Transverse colon (tissue), 4 donors: ENCODE results near the gene GK. TPM values are rescaled to one million over a fixed set of nuclear protein-coding genes. Genes with fewer than 3 reads are reported as not detected.
A peak's percentile ranks its signal among the peaks of the same experiment; 100 is the strongest.

Experiments used
- DNase-seq: peaks from one replicate; pipeline ENCODE4 v3.0.0-alpha.2; 2019
- H3K27ac ChIP-seq, 4 donors: fragments of 200-600 bp; sonication (generic); 2 replicates each; pipeline ENCODE4 v1.5.1; 2016 to 2018; ENCODE audit warnings: inconsistent platforms in 4 of 4
- H3K27me3 ChIP-seq: fragments of 200-600 bp; sonication (generic); 2 replicates; pipeline ENCODE4 v1.5.1; 2017; ENCODE audit warnings: inconsistent platforms
- H3K36me3 ChIP-seq, 4 donors: fragments of 200-600 bp; sonication (generic); 2 replicates each; pipeline ENCODE4 v1.5.1; 2017 to 2019; ENCODE audit warnings: inconsistent platforms in 4 of 4
- H3K4me1 ChIP-seq, 4 donors: fragments of 200-600 bp; sonication (generic); 2 replicates each; pipeline ENCODE4 v1.5.1; 2017 to 2020; ENCODE audit warnings: inconsistent platforms in 4 of 4
- H3K4me3 ChIP-seq, 4 donors: fragments of 200-600 bp; sonication (generic); 1 replicate in 1 of 4; 2 replicates in 3 of 4; pipeline versions ENCODE4 v1.5.1 to v1.6.1; 2017 to 2019; ENCODE audit warnings: inconsistent platforms in 4 of 4
- H3K9me3 ChIP-seq, 2 donors: fragments of 200-600 bp; sonication (generic); 2 replicates each; pipeline ENCODE4 v1.5.1; 2017 to 2019; ENCODE audit warnings: inconsistent platforms in 2 of 2
- EP300 ChIP-seq: sonication (generic); formaldehyde crosslinking; IDR thresholded peaks from one replicate; pipeline ENCODE4 v1.6.1; 2017; ENCODE audit warnings: antibody characterized with exemption, low read depth
- POLR2A ChIP-seq: fragments of 450-650 bp; IDR thresholded peaks from one replicate; pipeline ENCODE4 v1.6.1; 2016; ENCODE audit warnings: antibody characterized with exemption, mild to moderate bottlenecking, moderate library complexity
- POLR2AphosphoS5 ChIP-seq, 3 donors: sonication (generic); formaldehyde crosslinking; IDR thresholded peaks; one replicate each; pipeline ENCODE4 v1.6.1; 2016; ENCODE audit warnings: antibody characterized with exemption in 3 of 3
- WGBS, 2 donors: methylation state at CpG; one replicate each; pipeline ENCODE4 v1.1.5; 2018; ENCODE audit warnings: low coverage in 1 of 2; 5-methylcytosine and 5-hydroxymethylcytosine counted together
- in situ Hi-C, 4 donors: fragments of 200-750 bp; cut with MboI; loops; one replicate each; pipeline versions ENCODE4 v1.15.0 to v1.15.1; 2017; ENCODE audit warnings: low sequenced_read_pairs in 3 of 4, low pct_ligation_motif_present in 1 of 4, low pct_unique_long_range_greater_than_20kb in 1 of 4
- intact Hi-C: fragments of 100-400 bp; cut with DNase I; formaldehyde crosslinking; loops from one replicate; pipeline ENCODE4 v1.15.1; 2023; ENCODE audit warnings: low total_unique reads
- total RNA-seq, 4 donors: library from RNA; depleted of rRNA; stranded (reverse); fragments of >200 nt; gene quantifications; one replicate each; pipeline ENCODE4 v1.1.0, GENCODE V29; 2016
- TF ChIP-seq, protein P1 (sequence below), 5 experiments: fragments of 200-600 bp in 3 of 5; fragments of 450-650 bp in 2 of 5; sonication (generic) in 3 of 5; IDR thresholded peaks; 1 replicate in 2 of 5; 2 replicates in 3 of 5; pipeline ENCODE4 v1.5.1; 2016 to 2017; ENCODE audit warnings: antibody characterized with exemption in 5 of 5, inconsistent platforms in 3 of 5, mild to moderate bottlenecking in 2 of 5, moderate library complexity in 1 of 5

The GK gene
- total RNA-seq, 4 donors from 2014 or later: 2.2 to 30.2 (median 19.6) TPM

DNA sequence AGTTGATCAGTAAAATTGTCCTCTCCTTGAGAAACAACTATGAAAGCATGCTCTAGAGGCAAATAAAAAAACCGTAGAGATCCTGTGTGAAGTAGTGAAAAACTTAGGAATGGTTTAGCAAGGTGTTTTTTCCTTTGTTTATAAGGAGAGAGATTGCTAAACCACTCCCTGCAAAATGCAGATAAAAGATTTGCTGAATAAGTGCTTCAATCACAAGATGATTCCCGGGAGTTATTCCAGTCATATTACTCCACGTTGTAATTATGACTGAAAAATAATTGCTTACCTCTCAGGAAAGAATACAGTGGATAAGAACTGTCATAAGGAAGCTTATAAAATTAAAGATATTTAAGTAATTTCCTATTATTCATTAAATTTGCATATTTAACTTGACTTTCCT lies 2.8 kb downstream of the GK start:
- in situ Hi-C loops: no loop called here
- no peak overlapping the region for H3K4me3 ChIP-seq
- 69 to 71% methylated on average over 1 to 3 of the region's 3 CpGs for WGBS, 2 donors
- no peak for DNase-seq
- H3K9me3 ChIP-seq: no peaks in the 10 kb centered on the region
- no peaks in the 10 kb centered on the region for H3K27me3 ChIP-seq
- no peaks in the 10 kb centered on the region for H3K36me3 ChIP-seq
- H3K27ac ChIP-seq: no peak overlapping the region
- intact Hi-C loops: no loop called here
- TF ChIP-seq POLR2A: no peak
- H3K4me1 ChIP-seq: peaks cover 0 to 17% (median 3%) of the 10 kb centered on the region in 4 donors

DNA sequence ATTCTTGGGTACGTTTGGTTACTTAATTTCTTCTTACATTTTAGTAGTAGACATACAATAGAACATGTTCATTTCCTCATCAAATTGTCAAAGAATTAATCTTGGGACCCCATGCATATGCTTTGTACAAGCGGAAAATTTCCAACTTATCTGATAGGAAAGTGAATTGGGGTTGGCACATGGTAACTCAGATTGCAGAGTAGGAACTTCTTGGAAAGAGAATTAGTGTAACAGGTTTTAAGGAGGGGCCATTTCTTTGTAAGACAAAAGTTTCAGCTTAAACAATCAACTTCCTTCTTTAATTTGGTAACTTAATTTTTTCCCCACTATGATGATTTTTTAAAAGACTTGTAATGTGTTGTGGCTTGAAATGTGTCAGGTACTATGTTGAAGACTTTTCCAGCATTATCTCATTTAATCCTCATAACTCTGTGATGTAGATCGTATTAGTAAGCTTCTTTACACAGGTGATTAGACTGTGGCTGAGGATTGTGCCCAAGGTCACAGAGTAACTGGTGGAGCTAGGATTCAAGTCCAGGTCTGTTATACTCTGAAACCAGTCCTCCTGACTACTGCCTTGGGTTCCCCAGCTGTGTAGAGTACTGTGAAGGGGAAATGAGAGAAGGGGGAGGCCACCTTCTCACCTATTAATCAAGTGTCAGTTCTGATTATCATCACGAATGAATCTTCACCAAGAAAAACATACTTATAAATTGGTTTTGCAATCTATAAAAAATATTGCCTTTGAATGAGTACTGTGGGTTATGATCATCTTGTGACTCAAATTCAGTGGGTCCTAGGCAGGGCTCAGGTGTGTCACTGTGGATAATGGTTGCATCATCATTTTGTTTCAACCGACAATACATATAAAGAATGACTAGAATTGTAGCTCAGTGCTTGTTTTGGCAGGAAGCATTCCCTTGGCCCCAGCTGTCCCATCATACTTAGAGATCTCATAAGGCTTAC lies 4.3 kb downstream of the GK start:
- peak overlapping the region in 1 of 4 donors; percentile 61 for H3K27ac ChIP-seq
- intact Hi-C loops (no loop called here), in situ Hi-C loops (no loop called here)
- WGBS, 2 donors: 58 to 60% methylated on average over 5 of the region's 5 CpGs
- H3K9me3 ChIP-seq: no peaks in the 10 kb centered on the region
- H3K36me3 ChIP-seq: no peaks in the 10 kb centered on the region
- no peak for DNase-seq
- H3K4me3 ChIP-seq: no peak overlapping the region
- H3K27me3 ChIP-seq: no peaks in the 10 kb centered on the region
- TF ChIP-seq, protein P1, sequence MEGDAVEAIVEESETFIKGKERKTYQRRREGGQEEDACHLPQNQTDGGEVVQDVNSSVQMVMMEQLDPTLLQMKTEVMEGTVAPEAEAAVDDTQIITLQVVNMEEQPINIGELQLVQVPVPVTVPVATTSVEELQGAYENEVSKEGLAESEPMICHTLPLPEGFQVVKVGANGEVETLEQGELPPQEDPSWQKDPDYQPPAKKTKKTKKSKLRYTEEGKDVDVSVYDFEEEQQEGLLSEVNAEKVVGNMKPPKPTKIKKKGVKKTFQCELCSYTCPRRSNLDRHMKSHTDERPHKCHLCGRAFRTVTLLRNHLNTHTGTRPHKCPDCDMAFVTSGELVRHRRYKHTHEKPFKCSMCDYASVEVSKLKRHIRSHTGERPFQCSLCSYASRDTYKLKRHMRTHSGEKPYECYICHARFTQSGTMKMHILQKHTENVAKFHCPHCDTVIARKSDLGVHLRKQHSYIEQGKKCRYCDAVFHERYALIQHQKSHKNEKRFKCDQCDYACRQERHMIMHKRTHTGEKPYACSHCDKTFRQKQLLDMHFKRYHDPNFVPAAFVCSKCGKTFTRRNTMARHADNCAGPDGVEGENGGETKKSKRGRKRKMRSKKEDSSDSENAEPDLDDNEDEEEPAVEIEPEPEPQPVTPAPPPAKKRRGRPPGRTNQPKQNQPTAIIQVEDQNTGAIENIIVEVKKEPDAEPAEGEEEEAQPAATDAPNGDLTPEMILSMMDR (IDR thresholded peaks at IDR 0.05): no peak
- TF ChIP-seq EP300: no peak
- TF ChIP-seq POLR2AphosphoS5 (IDR thresholded peaks at IDR 0.05): no peak
- no peak for TF ChIP-seq POLR2A
- H3K4me1 ChIP-seq: peaks cover 0 to 17% (median 3%) of the 10 kb centered on the region in 4 donors

DNA sequence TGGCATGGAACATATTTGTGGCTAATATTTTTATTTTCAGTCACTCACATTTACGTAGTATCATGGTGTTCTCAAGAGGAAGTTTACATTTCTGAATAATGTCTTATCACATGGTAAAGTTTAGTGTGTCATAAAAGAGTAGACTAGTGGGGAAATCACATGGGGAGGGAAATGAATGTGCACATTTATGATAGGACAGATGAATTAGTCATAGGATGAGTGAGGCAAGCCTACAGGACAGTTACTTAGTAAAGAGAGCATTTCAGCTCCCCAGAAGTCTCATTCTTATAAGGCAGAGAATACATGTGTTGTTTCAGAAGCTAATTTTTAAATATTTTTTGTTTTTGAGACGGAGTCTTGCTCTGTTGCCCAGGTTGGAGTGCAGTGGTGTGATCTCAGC lies 6.2 kb downstream of the GK start:
- WGBS, 2 donors: 33 to 51% methylated on average over 1 to 2 of the region's 2 CpGs
- intact Hi-C loops: no loop called here

GRCh38 chrX:30661228-30661627 lies 8.0 kb downstream of the GK start:
- no peak for DNase-seq
- H3K27ac ChIP-seq: no peak overlapping the region
- no peaks in the 10 kb centered on the region for H3K27me3 ChIP-seq
- in situ Hi-C loops (no loop called here), intact Hi-C loops (loop anchor here (5.0 kb wide), 1 partner anchor 221 kb away; no protein-coding TSS in a partner anchor)
- peaks cover 0 to 9% (median 0%) of the 10 kb centered on the region in 4 donors for H3K4me1 ChIP-seq
- no peaks in the 10 kb centered on the region for H3K9me3 ChIP-seq
- no peak overlapping the region for H3K4me3 ChIP-seq
- TF ChIP-seq POLR2AphosphoS5 (IDR thresholded peaks at IDR 0.05) (no peak), POLR2A (no peak), EP300 (no peak)
- TF ChIP-seq, protein P1 (IDR thresholded peaks at IDR 0.05): no peak
- no peaks in the 10 kb centered on the region for H3K36me3 ChIP-seq
- WGBS, 2 donors: 90% methylated on average over 6 of the region's 6 CpGs; no CpG with 5 or more reads in 1 of the 2 donors

More for the DNA sequence above, 6.2 kb downstream of the GK start:
- Histone ChIP-seq H3K27me3 (no peaks in the 10 kb centered on the region), H3K36me3 (no peaks in the 10 kb centered on the region), H3K9me3 (no peaks in the 10 kb centered on the region), H3K4me3 (no peak overlapping the region), H3K4me1 (peaks cover 0 to 14% (median 3%) of the 10 kb centered on the region in 4 donors), H3K27ac (peak overlapping the region in 3 of 4 donors; percentile 19 to 61 (median 31))
- DNase-seq: no peak
- TF ChIP-seq POLR2AphosphoS5 (IDR thresholded peaks at IDR 0.05) (no peak), POLR2A (no peak), EP300 (no peak)
- TF ChIP-seq, protein P1 (IDR thresholded peaks at IDR 0.05): no peak
- in situ Hi-C loops: no loop called here
